Hepatocyte (in vitro differentiated cells): ENCODE measurements around the gene SHANK3.

Experiments used
- EZH2 ChIP-seq: fragments of 200-600 bp; sonication (generic); IDR thresholded peaks from 2 replicates; pipeline ENCODE4 v1.6.1; 2016; ENCODE audit warnings: antibody characterized with exemption, mild to moderate bottlenecking, borderline replicate concordance
- EZH2phosphoT487 ChIP-seq: fragments of 200-600 bp; sonication (generic); IDR thresholded peaks from one replicate; pipeline ENCODE4 v1.6.1; 2018; ENCODE audit warnings: antibody characterized with exemption, mild to moderate bottlenecking, low read depth, moderate library complexity; ENCODE audit not compliant: unreplicated experiment, severe bottlenecking
- TF ChIP-seq, protein P1 (sequence below): fragments of 200-600 bp; sonication (generic); IDR thresholded peaks from 2 replicates; pipeline ENCODE4 v1.5.1; 2016; ENCODE audit warnings: antibody characterized with exemption, mild to moderate bottlenecking; ENCODE audit not compliant: poor library complexity

DNA sequence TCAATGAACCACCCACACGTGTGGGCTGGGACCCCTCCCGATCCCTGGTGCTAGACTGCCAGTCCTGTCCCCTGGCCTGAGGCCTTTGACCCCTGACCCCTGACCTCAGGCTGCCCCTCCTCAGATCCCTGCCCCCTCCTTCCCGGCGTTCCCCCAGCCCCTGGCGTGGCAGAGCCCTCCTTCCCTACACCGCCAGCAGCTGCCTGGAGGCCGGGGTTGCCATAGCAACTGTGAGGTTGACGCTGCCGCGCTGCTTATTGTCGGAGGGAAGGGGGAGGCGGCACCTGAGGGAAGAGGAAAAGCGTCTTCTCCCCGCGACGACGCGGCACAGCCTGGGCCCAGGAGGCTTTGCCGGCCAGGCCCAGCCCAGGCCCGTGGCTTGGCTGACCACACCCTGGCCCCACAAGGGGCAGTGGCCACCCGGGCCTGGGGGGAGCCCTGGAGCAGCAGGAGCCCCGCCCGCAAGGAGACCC lies 32.6 kb downstream of the SHANK3 start:
- TF ChIP-seq, protein P1, sequence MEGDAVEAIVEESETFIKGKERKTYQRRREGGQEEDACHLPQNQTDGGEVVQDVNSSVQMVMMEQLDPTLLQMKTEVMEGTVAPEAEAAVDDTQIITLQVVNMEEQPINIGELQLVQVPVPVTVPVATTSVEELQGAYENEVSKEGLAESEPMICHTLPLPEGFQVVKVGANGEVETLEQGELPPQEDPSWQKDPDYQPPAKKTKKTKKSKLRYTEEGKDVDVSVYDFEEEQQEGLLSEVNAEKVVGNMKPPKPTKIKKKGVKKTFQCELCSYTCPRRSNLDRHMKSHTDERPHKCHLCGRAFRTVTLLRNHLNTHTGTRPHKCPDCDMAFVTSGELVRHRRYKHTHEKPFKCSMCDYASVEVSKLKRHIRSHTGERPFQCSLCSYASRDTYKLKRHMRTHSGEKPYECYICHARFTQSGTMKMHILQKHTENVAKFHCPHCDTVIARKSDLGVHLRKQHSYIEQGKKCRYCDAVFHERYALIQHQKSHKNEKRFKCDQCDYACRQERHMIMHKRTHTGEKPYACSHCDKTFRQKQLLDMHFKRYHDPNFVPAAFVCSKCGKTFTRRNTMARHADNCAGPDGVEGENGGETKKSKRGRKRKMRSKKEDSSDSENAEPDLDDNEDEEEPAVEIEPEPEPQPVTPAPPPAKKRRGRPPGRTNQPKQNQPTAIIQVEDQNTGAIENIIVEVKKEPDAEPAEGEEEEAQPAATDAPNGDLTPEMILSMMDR, result no peak
- TF ChIP-seq EZH2phosphoT487, result no peak
- TF ChIP-seq EZH2, result no peak
